OCI-LY1 (cell line): ENCODE data around the gene SORBS1.

Source experiments
- CTCF ChIP-seq: fragments of 200-600 bp; sonication (generic), shearing (Covaris generic); IDR thresholded peaks from 2 replicates; pipeline ENCODE4 v1.5.1; 2017; ENCODE audit warnings: mild to moderate bottlenecking, antibody characterized with exemption, low read length, moderate library complexity, mixed read lengths
- EZH2 ChIP-seq: fragments of 200-600 bp; sonication (generic), shearing (Covaris generic); IDR thresholded peaks from 2 replicates; pipeline ENCODE4 v1.8.0; 2017; ENCODE audit warnings: borderline replicate concordance, mixed run types, mild to moderate bottlenecking, antibody characterized with exemption, low read length, moderate library complexity, mixed read lengths

GRCh38 chr10:95395947-95396449 is 165.2 kb downstream of the SORBS1 start:
- TF ChIP-seq CTCF = no peak
- no peak for TF ChIP-seq EZH2
